ENCODE measurements around the gene ROBO1. TPM values are rescaled to one million over a fixed set of nuclear protein-coding genes. Genes with fewer than 3 reads are reported as not detected.
"Not testable (repeated sequence)": the region's sequence is repeated elsewhere in the genome, so short reads cannot be mapped to it uniquely, and the experiment has no call there.

ROBO1 gene
- total RNA-seq, 1 donor from 2014 or later = 19.4 TPM

DNA sequence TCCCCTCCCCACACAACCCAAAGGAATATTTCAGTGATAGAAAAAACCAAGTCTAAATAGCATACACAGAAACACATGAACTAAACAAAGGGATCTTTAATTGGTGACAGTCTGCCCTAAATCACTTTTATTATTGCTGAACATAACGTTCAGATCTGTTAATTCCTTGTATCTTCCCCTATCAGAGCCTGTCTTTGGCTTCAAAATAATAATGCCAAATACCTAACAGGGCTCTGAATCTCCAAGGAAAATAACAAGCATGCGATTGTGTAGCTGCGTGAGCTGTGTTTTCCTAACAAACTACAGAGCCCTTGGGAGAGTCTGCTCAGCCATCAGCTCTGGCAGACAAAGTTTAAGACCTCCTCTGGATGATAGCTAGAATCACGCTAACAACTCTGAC, 1010.1 kb downstream of the ROBO1 start:
- H3K4me3 ChIP-seq (ENCODE audit: low read depth, low read length) = no peak overlapping the region
- TF ChIP-seq, protein P1, sequence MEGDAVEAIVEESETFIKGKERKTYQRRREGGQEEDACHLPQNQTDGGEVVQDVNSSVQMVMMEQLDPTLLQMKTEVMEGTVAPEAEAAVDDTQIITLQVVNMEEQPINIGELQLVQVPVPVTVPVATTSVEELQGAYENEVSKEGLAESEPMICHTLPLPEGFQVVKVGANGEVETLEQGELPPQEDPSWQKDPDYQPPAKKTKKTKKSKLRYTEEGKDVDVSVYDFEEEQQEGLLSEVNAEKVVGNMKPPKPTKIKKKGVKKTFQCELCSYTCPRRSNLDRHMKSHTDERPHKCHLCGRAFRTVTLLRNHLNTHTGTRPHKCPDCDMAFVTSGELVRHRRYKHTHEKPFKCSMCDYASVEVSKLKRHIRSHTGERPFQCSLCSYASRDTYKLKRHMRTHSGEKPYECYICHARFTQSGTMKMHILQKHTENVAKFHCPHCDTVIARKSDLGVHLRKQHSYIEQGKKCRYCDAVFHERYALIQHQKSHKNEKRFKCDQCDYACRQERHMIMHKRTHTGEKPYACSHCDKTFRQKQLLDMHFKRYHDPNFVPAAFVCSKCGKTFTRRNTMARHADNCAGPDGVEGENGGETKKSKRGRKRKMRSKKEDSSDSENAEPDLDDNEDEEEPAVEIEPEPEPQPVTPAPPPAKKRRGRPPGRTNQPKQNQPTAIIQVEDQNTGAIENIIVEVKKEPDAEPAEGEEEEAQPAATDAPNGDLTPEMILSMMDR (conservative IDR thresholded peaks at IDR 0.05; ENCODE audit: low read depth, low read length) = no peak
- DNase-seq (ENCODE audit: low read depth) = no peak

DNA sequence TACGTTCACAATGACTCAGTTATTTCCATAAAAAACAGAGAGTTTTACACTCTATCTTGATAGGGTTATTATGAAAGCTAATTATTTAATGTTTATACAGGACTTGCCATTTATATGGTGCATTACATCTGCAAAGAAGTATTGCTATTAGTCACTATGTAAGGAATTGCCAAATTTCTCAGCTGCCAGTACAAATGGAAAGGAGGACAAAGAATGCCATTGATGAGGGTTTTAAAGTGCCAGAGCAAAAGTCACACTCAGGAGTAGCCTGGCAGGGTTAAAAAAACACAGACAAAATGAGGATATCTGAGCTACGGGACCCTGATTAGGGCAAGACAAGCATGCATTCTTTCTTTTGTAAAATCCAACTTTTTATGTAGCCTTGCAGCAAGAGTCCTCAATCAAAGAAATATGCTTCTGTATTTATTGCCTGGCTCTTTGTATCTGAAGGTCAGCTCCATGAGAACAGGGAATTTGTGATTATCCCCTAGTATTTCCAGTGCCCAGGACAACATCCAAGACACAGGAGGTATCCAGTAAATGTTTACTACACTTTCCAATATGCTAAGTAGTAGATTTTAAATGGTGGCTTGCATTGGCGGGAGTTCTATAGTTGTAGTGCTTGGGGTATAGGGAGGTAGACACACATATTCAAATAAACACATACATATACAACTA, 1013.6 kb downstream of the ROBO1 start:
- H3K4me3 ChIP-seq (ENCODE audit: low read depth, low read length) = no peak overlapping the region
- DNase-seq (ENCODE audit: low read depth) = no peak
- TF ChIP-seq, protein P1 (conservative IDR thresholded peaks at IDR 0.05; ENCODE audit: low read depth, low read length) = no peak

DNA sequence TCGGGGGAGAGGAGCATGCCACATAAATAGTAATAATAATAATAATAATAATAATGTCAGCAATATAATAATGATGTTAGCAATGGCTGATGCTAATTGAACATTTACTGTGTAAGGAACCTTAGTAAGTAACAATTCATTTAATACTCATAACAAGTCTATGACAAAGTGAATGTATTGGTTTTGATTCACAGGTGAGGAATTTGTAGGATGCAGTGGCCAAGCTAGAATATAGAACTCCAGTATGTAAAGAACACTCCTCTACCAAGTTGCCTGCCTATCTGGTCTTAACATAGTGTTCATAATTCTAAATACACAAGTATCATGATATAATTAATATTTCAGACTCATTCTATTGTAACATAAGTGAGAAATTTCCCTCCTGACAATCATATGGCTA, 1016.5 kb downstream of the ROBO1 start:
- no peak overlapping the region for H3K4me3 ChIP-seq (ENCODE audit: low read depth, low read length)
- no peak for DNase-seq (ENCODE audit: low read depth)
- TF ChIP-seq, protein P1 (conservative IDR thresholded peaks at IDR 0.05; ENCODE audit: low read depth, low read length) = no peak

DNA sequence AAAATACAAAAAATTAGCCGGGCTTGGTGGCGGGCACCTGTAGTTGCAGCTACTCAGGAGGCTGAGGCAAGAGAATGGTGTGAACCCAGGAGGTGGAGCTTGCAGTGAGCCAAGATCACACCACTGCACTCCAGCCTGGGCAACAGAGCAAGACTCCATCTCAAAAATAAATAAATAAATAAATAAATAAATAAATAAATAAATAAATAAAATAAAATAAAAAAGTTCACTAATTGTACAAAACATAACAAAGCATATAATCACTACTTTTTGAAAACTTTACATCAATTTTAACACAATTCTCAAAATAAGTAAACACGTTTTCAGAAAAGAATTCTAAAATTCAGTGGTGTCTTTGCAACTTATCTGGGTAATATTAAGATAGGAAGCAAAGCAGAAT, 1017.5 kb downstream of the ROBO1 start:
- H3K4me3 ChIP-seq (ENCODE audit: low read depth, low read length); DNase-seq (ENCODE audit: low read depth): not testable (repeated sequence)

DNA sequence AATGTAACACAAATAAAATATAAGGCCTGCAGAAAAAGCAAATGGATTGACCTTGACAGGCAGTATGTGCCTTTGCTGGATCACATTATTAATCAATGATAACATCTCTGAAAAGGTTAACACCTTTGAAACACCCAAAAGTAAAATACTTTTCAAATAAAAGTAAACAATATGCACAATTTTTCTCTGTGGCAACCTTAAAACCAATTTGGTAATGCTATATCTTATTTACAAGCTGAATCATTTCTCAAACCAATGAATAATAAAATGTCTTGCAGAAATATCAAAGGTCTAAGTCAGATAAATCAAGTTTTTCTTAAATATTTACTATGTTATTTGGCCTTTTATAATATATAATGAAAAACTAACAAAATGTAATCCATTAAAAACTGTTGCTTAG, 1018.7 kb downstream of the ROBO1 start:
- no peak overlapping the region for H3K4me3 ChIP-seq (ENCODE audit: low read depth, low read length)
- TF ChIP-seq, protein P1 (conservative IDR thresholded peaks at IDR 0.05; ENCODE audit: low read depth, low read length) = no peak
- DNase-seq (ENCODE audit: low read depth) = no peak

DNA sequence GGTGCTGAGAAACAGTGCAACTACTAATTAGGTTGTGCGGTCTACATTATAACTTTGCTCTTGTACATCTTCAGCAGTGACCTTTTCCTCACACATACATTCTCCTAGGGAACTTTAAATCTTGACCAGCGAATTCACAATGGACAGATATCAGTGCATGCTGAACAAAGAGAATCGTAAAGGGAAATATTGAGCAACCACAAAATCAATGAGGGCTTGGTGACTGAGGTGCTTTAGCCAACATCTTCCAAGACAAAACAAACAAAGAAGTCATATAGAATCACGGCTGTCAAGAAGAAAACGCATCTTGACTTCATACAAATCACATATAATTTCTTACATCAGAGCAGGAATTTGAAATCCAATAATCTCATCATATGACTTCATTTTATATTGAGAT, 1022.0 kb downstream of the ROBO1 start:
- no peak for DNase-seq (ENCODE audit: low read depth)
- no peak overlapping the region for H3K4me3 ChIP-seq (ENCODE audit: low read depth, low read length)
- TF ChIP-seq, protein P1 (conservative IDR thresholded peaks at IDR 0.05; ENCODE audit: low read depth, low read length) = no peak

DNA sequence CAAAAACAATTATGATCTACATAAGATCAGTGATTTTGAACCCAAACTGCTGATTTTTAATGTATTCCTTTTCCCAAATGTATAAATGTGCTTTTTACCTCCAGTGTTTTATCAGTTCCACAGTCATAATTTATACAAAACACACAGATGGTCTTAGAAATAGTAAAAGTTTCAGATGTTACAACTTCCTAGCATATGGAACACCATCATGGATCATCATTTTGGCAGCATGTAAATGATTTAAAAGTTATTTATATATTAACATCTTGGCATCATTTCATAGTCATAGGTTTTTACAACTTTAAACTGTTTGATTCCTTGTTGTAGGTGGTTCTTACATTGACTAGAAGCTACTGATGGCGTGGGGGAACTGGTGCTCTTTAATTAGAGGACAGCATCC, 1025.3 kb downstream of the ROBO1 start:
- no peak overlapping the region for H3K4me3 ChIP-seq (ENCODE audit: low read depth, low read length)
- no peak for DNase-seq (ENCODE audit: low read depth)

More for the DNA sequence above, 1025.3 kb downstream of the ROBO1 start:
- TF ChIP-seq, protein P1 (conservative IDR thresholded peaks at IDR 0.05; ENCODE audit: low read depth, low read length) = no peak

All from epithelial cell of proximal tubule (primary cell).